ENCODE results near the gene PRPF38B. TPM values are rescaled to one million over a fixed set of nuclear protein-coding genes. Genes with fewer than 3 reads are reported as not detected.
"Not testable (repeated sequence)": the region's sequence is repeated elsewhere in the genome, so short reads cannot be mapped to it uniquely, and the experiment has no call there.

Gene PRPF38B
- total and polyA plus RNA-seq, 4 donors, result 16.9 to 56.8 (median 38.3) TPM

GRCh38 chr1:108692724-108693655 lies 880 bp downstream of the PRPF38B start:
- Histone ChIP-seq H3K9me3 (ENCODE audit: control insufficient read depth, insufficient read depth, low read length) (no peaks in the 10 kb centered on the region), H3K36me3 (ENCODE audit: control insufficient read depth, insufficient read depth, low read length) (peaks cover 3% of the 10 kb centered on the region), H3K27ac (ENCODE audit: low read depth, low read length) (peak overlapping the region; percentile 98), H3K4me3 (ENCODE audit: low read depth, low read length) (peak overlapping the region; percentile 92), H3K27me3 (ENCODE audit: control insufficient read depth, insufficient read depth, low read length) (no peaks in the 10 kb centered on the region), H3K4me1 (ENCODE audit: control insufficient read depth, insufficient read depth, low read length) (peaks cover 3% of the 10 kb centered on the region)
- peak; percentile 40 to 90 (median 66) for DNase-seq (ENCODE audit: low read depth in 4 of 6, low spot score in 6 of 6)
- WGBS (ENCODE audit: insufficient coverage), result 0% methylated on average over 21 of the region's 36 CpGs

GRCh38 chr1:108695535-108695934 lies 3.4 kb downstream of the PRPF38B start:
- DNase-seq (ENCODE audit: low read depth in 4 of 6, low spot score in 6 of 6), result no peak
- peaks cover 12% of the 10 kb centered on the region for H3K36me3 ChIP-seq (ENCODE audit: control insufficient read depth, insufficient read depth, low read length)
- no peak overlapping the region for H3K27ac ChIP-seq (ENCODE audit: low read depth, low read length)
- H3K27me3 ChIP-seq (ENCODE audit: control insufficient read depth, insufficient read depth, low read length), result no peaks in the 10 kb centered on the region
- no peak overlapping the region for H3K4me3 ChIP-seq (ENCODE audit: low read depth, low read length)
- peaks cover 3% of the 10 kb centered on the region for H3K4me1 ChIP-seq (ENCODE audit: control insufficient read depth, insufficient read depth, low read length)
- no CpG with 5 or more reads among the region's 5 CpGs for WGBS (ENCODE audit: insufficient coverage)
- H3K9me3 ChIP-seq (ENCODE audit: control insufficient read depth, insufficient read depth, low read length), result no peaks in the 10 kb centered on the region

- DNase-seq (ENCODE audit: low read depth in 4 of 6, low spot score in 6 of 6), result no peak
- no peak overlapping the region for H3K4me3 ChIP-seq (ENCODE audit: low read depth, low read length)
- no peaks in the 10 kb centered on the region for H3K27me3 ChIP-seq (ENCODE audit: control insufficient read depth, insufficient read depth, low read length)
- no peaks in the 10 kb centered on the region for H3K4me1 ChIP-seq (ENCODE audit: control insufficient read depth, insufficient read depth, low read length)
- H3K9me3 ChIP-seq (ENCODE audit: control insufficient read depth, insufficient read depth, low read length), result no peaks in the 10 kb centered on the region
- no peak overlapping the region for H3K27ac ChIP-seq (ENCODE audit: low read depth, low read length)
- H3K36me3 ChIP-seq (ENCODE audit: control insufficient read depth, insufficient read depth, low read length), result peaks cover 16% of the 10 kb centered on the region
- WGBS (ENCODE audit: insufficient coverage), result 90% methylated on average over 19 of the region's 22 CpGs
These were observed 7.5 kb downstream of the PRPF38B start for GRCh38 chr1:108699375-108700332.

GRCh38 chr1:108701176-108701849 lies 9.2 kb downstream of the PRPF38B start:
- WGBS (ENCODE audit: insufficient coverage), result 71% methylated on average over 1 of the region's 5 CpGs
- no peak overlapping the region for H3K4me3 ChIP-seq (ENCODE audit: low read depth, low read length)
- H3K27ac ChIP-seq (ENCODE audit: low read depth, low read length), result no peak overlapping the region
- no peak for DNase-seq (ENCODE audit: low read depth in 4 of 6, low spot score in 6 of 6)
- no peaks in the 10 kb centered on the region for H3K4me1 ChIP-seq (ENCODE audit: control insufficient read depth, insufficient read depth, low read length)
- peaks cover 16% of the 10 kb centered on the region for H3K36me3 ChIP-seq (ENCODE audit: control insufficient read depth, insufficient read depth, low read length)
- no peaks in the 10 kb centered on the region for H3K9me3 ChIP-seq (ENCODE audit: control insufficient read depth, insufficient read depth, low read length)
- H3K27me3 ChIP-seq (ENCODE audit: control insufficient read depth, insufficient read depth, low read length), result no peaks in the 10 kb centered on the region

GRCh38 chr1:108702109-108702508 lies 10.0 kb downstream of the PRPF38B start:
- H3K27me3 ChIP-seq (ENCODE audit: control insufficient read depth, insufficient read depth, low read length); H3K4me3 ChIP-seq (ENCODE audit: low read depth, low read length); H3K9me3 ChIP-seq (ENCODE audit: control insufficient read depth, insufficient read depth, low read length); H3K27ac ChIP-seq (ENCODE audit: low read depth, low read length); H3K4me1 ChIP-seq (ENCODE audit: control insufficient read depth, insufficient read depth, low read length); DNase-seq (ENCODE audit: low read depth in 4 of 6, low spot score in 6 of 6): not testable (repeated sequence)
- WGBS (ENCODE audit: insufficient coverage), result 100% methylated on average over 1 of the region's 6 CpGs
- H3K36me3 ChIP-seq (ENCODE audit: control insufficient read depth, insufficient read depth, low read length), result peaks cover 13% of the 10 kb centered on the region

GRCh38 chr1:108703939-108704338 lies 11.8 kb downstream of the PRPF38B start:
- Histone ChIP-seq H3K27me3 (ENCODE audit: control insufficient read depth, insufficient read depth, low read length) (no peaks in the 10 kb centered on the region), H3K27ac (ENCODE audit: low read depth, low read length) (no peak overlapping the region), H3K9me3 (ENCODE audit: control insufficient read depth, insufficient read depth, low read length) (no peaks in the 10 kb centered on the region), H3K4me3 (ENCODE audit: low read depth, low read length) (no peak overlapping the region), H3K4me1 (ENCODE audit: control insufficient read depth, insufficient read depth, low read length) (no peaks in the 10 kb centered on the region), H3K36me3 (ENCODE audit: control insufficient read depth, insufficient read depth, low read length) (peaks cover 13% of the 10 kb centered on the region)
- 86% methylated on average over 1 of the region's 6 CpGs for WGBS (ENCODE audit: insufficient coverage)
- DNase-seq (ENCODE audit: low read depth in 4 of 6, low spot score in 6 of 6), result no peak

- Histone ChIP-seq H3K9me3 (ENCODE audit: control insufficient read depth, insufficient read depth, low read length) (no peaks in the 10 kb centered on the region), H3K27ac (ENCODE audit: low read depth, low read length) (no peak overlapping the region), H3K36me3 (ENCODE audit: control insufficient read depth, insufficient read depth, low read length) (peaks cover 8% of the 10 kb centered on the region), H3K4me1 (ENCODE audit: control insufficient read depth, insufficient read depth, low read length) (no peaks in the 10 kb centered on the region), H3K4me3 (ENCODE audit: low read depth, low read length) (no peak overlapping the region), H3K27me3 (ENCODE audit: control insufficient read depth, insufficient read depth, low read length) (no peaks in the 10 kb centered on the region)
- WGBS (ENCODE audit: insufficient coverage), result 80% methylated on average over 1 of the region's 2 CpGs
- DNase-seq (ENCODE audit: low read depth in 4 of 6, low spot score in 6 of 6), result peak in 1 of 6 donors; percentile 10
These were observed 12.4 kb downstream of the PRPF38B start for GRCh38 chr1:108704496-108704895.

- H3K36me3 ChIP-seq (ENCODE audit: control insufficient read depth, insufficient read depth, low read length), result peaks cover 4% of the 10 kb centered on the region
- no peaks in the 10 kb centered on the region for H3K4me1 ChIP-seq (ENCODE audit: control insufficient read depth, insufficient read depth, low read length)
- no CpG with 5 or more reads among the region's 3 CpGs for WGBS (ENCODE audit: insufficient coverage)
- H3K27me3 ChIP-seq (ENCODE audit: control insufficient read depth, insufficient read depth, low read length), result no peaks in the 10 kb centered on the region
- no peak overlapping the region for H3K4me3 ChIP-seq (ENCODE audit: low read depth, low read length)
- no peaks in the 10 kb centered on the region for H3K9me3 ChIP-seq (ENCODE audit: control insufficient read depth, insufficient read depth, low read length)
- no peak for DNase-seq (ENCODE audit: low read depth in 4 of 6, low spot score in 6 of 6)
- no peak overlapping the region for H3K27ac ChIP-seq (ENCODE audit: low read depth, low read length)
These were observed 14.5 kb downstream of the PRPF38B start for GRCh38 chr1:108706643-108707042.

Measured in spinal cord (tissue), 10 donors.